SH-SY5Y (cell line): ENCODE data around the gene NDFIP2.

Source experiments
- GATA2 ChIP-seq: IDR thresholded peaks from 2 replicates; pipeline ENCODE4 v1.6.1; 2011; ENCODE audit warnings: mild to moderate bottlenecking, low read depth, low read length
- GATA3 ChIP-seq: IDR thresholded peaks from 2 replicates; pipeline ENCODE4 v1.6.1; 2011; ENCODE audit warnings: low read depth, mild to moderate bottlenecking, low read length, moderate library complexity

DNA sequence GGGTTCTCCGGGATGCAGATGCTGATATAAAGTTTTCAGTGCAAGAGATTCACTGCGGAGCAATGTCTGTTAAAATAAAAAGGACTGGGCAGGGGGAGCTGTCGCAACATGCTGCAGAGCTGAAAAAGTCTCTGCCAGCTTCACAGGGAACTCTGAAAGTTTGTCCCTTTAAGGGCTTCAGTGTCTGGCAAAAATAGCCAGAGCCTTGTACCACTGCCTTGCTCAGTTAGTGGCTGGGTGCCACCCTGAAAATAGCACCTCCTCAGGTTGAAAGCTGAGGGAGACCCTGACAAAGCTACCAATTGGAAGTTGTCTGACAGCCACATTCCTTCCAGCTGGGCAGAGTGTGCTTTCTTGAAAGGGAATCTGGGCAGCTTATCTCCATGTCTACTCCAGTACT, 3.0 kb upstream of the NDFIP2 start:
- TF ChIP-seq GATA2 (no peak), GATA3 (no peak)
